IMR-90 (cell line): ENCODE results near the gene CDKN3. TPM values are rescaled to one million over a fixed set of nuclear protein-coding genes. Genes with fewer than 3 reads are reported as not detected.

Experiments used
- ATAC-seq: fragments of 200-7000 bp; cut with Tn5 transposase; 2 replicates; pipeline ENCODE4 v1.9.1; 2020; ENCODE audit warnings: low read depth, mild to moderate bottlenecking, moderate library complexity
- BruUV-seq: library from RNA; stranded (reverse); fragments of 400-500 nt; replicated peaks from 2 replicates; lab custom pipeline; 2021; lab: Mats Ljungman, UMichigan
- CTCF ChIA-PET: fragments of 300-600 bp; formaldehyde crosslinking; extraction: SDS; loops from one replicate; lab custom pipeline; 2021; ENCODE audit warnings: antibody characterized with exemption; lab: Yijun Ruan, JAX
- POLR2A ChIA-PET: fragments of 300-600 bp; sonication (Branson Sonifier 250); formaldehyde crosslinking; loops from one replicate; lab custom pipeline; 2022; ENCODE audit warnings: antibody characterized with exemption; ENCODE audit not compliant: unreplicated experiment; lab: Charles Lee
- DNase-seq: peaks from one replicate; pipeline ENCODE4 v3.0.0; 2013
- H2AFZ ChIP-seq: replicated peaks from 2 replicates; pipeline ENCODE3; 2013; ENCODE audit warnings: low read length, mild to moderate bottlenecking; ENCODE audit not compliant: poor library complexity
- H2AK5ac ChIP-seq: 2 replicates; pipeline ENCODE4 v1.6.1; 2013; ENCODE audit warnings: low read depth, low read length, inconsistent platforms
- H2AK9ac ChIP-seq: replicated peaks from 2 replicates; pipeline ENCODE3; 2013; ENCODE audit warnings: mild to moderate bottlenecking, low read depth, low read length, moderate library complexity; ENCODE audit not compliant: poor library complexity
- H2BK120ac ChIP-seq: 2 replicates; pipeline ENCODE4 v1.6.1; 2013; ENCODE audit warnings: low read depth, low read length, inconsistent platforms
- H2BK15ac ChIP-seq: 3 replicates; pipeline ENCODE4 v1.6.1; 2013; ENCODE audit warnings: low read depth, low read length, inconsistent platforms
- H2BK20ac ChIP-seq: 2 replicates; pipeline ENCODE4 v1.6.1; 2013; ENCODE audit warnings: low read depth, mild to moderate bottlenecking, inconsistent platforms, low read length, moderate library complexity
- H2BK5ac ChIP-seq: 2 replicates; pipeline ENCODE4 v1.6.1; 2013; ENCODE audit warnings: mild to moderate bottlenecking, low read depth, low read length, inconsistent platforms; ENCODE audit not compliant: poor library complexity, severe bottlenecking
- H3K14ac ChIP-seq: replicated peaks from 2 replicates; pipeline ENCODE4 v1.6.1; 2013; ENCODE audit warnings: low read depth, low read length, inconsistent platforms
- H3K18ac ChIP-seq: 2 replicates; pipeline ENCODE4 v1.6.1; 2013; ENCODE audit warnings: low read depth, low read length, control low read depth
- H3K23ac ChIP-seq: 2 replicates; pipeline ENCODE4 v1.6.1; 2013; ENCODE audit warnings: low read depth, low read length, inconsistent platforms
- H3K27ac ChIP-seq: 2 replicates; pipeline ENCODE4 v1.5.1; 2013; ENCODE audit warnings: mild to moderate bottlenecking, control low read depth, low read length; ENCODE audit not compliant: insufficient read depth
- H3K27me3 ChIP-seq: 2 replicates; pipeline ENCODE4 v1.6.1; 2013; ENCODE audit warnings: low read length; ENCODE audit not compliant: control insufficient read depth, insufficient read depth
- H3K36me3 ChIP-seq: 2 replicates; pipeline ENCODE4 v1.6.1; 2013; ENCODE audit warnings: low read length, mixed read lengths; ENCODE audit not compliant: control insufficient read depth, insufficient read depth
- H3K4ac ChIP-seq: 2 replicates; pipeline ENCODE4 v1.6.1; 2013; ENCODE audit warnings: low read depth, low read length, inconsistent platforms
- H3K4me1 ChIP-seq: 2 replicates; pipeline ENCODE4 v1.6.1; 2013; ENCODE audit warnings: low read length, mixed read lengths; ENCODE audit not compliant: control insufficient read depth, insufficient read depth
- H3K4me2 ChIP-seq: 2 replicates; pipeline ENCODE4 v1.6.1; 2013; ENCODE audit warnings: low read depth, mild to moderate bottlenecking, control low read depth, low read length, moderate library complexity
- H3K4me3 ChIP-seq: 2 replicates; pipeline ENCODE4 v1.5.1; 2013; ENCODE audit warnings: low read depth, mild to moderate bottlenecking, control low read depth, low read length, moderate library complexity; ENCODE audit not compliant: insufficient read depth
- H3K56ac ChIP-seq: 2 replicates; pipeline ENCODE4 v1.6.1; 2013; ENCODE audit warnings: low read length, inconsistent platforms; ENCODE audit not compliant: insufficient read depth; ENCODE audit errors: extremely low read depth
- H3K79me1 ChIP-seq, 2 experiments: 2 replicates each; pipeline ENCODE4 v1.6.1; 2013; ENCODE audit warnings: low read length in 2 of 2, inconsistent platforms in 1 of 2, low read depth in 1 of 2
- H3K9ac ChIP-seq: 2 replicates; pipeline ENCODE4 v1.6.1; 2013; ENCODE audit warnings: low read depth, low read length, control low read depth
- H3K9me1 ChIP-seq: 2 replicates; pipeline ENCODE4 v1.6.1; 2013; ENCODE audit warnings: low read length, inconsistent platforms; ENCODE audit not compliant: insufficient read depth
- H3K9me3 ChIP-seq: 2 replicates; pipeline ENCODE4 v1.6.1; 2013; ENCODE audit warnings: low read length; ENCODE audit not compliant: control insufficient read depth, insufficient read depth
- H4K20me1 ChIP-seq: 2 replicates; pipeline ENCODE4 v1.6.1; 2013; ENCODE audit warnings: low read length, inconsistent platforms; ENCODE audit not compliant: insufficient read depth
- H4K5ac ChIP-seq: 2 replicates; pipeline ENCODE4 v1.6.1; 2013; ENCODE audit warnings: mild to moderate bottlenecking, low read depth, low read length, control low read depth
- H4K8ac ChIP-seq, 2 experiments: 2 replicates each; pipeline ENCODE4 v1.6.1; 2013; ENCODE audit warnings: low read depth in 2 of 2, low read length in 2 of 2, control low read depth in 1 of 2, inconsistent platforms in 1 of 2
- H4K91ac ChIP-seq: 2 replicates; pipeline ENCODE4 v1.6.1; 2013; ENCODE audit warnings: low read depth, low read length, inconsistent platforms; ENCODE audit not compliant: insufficient read depth
- BHLHE40 ChIP-seq: fragments of 150-350 bp; IDR thresholded peaks from 2 replicates; pipeline ENCODE4 v1.6.1; 2016; ENCODE audit warnings: mild to moderate bottlenecking, low read depth, low read length
- CEBPB ChIP-seq: IDR thresholded peaks from 2 replicates; pipeline ENCODE4 v1.6.1; 2012; ENCODE audit warnings: low read depth, low read length, improper control_type of control experiment
- CHD1 ChIP-seq: IDR thresholded peaks from 2 replicates; pipeline ENCODE4 v1.6.1; 2012; ENCODE audit warnings: low read depth, low read length, improper control_type of control experiment
- ELK1 ChIP-seq: fragments of 150-350 bp; IDR thresholded peaks from 2 replicates; pipeline ENCODE4 v1.6.1; 2016; ENCODE audit warnings: low read depth, mild to moderate bottlenecking, low read length, moderate library complexity, borderline replicate concordance
- FOS ChIP-seq: fragments of 150-350 bp; IDR thresholded peaks from 2 replicates; pipeline ENCODE4 v1.6.1; 2016; ENCODE audit warnings: low read depth, low read length
- MAFK ChIP-seq: IDR thresholded peaks from 2 replicates; pipeline ENCODE4 v1.6.1; 2012; ENCODE audit warnings: low read depth, low read length, improper control_type of control experiment
- MAZ ChIP-seq: IDR thresholded peaks from 2 replicates; pipeline ENCODE4 v1.6.1; 2012; ENCODE audit warnings: low read depth, mild to moderate bottlenecking, low read length, improper control_type of control experiment, moderate library complexity, borderline replicate concordance
- MXI1 ChIP-seq: IDR thresholded peaks from 2 replicates; pipeline ENCODE4 v1.6.1; 2012; ENCODE audit warnings: low read depth, mild to moderate bottlenecking, low read length, moderate library complexity, borderline replicate concordance
- NFE2L2 ChIP-seq: fragments of 150-350 bp; IDR thresholded peaks from 2 replicates; pipeline ENCODE4 v1.6.1; 2016; ENCODE audit warnings: low read depth, mild to moderate bottlenecking, low read length
- POLR2A ChIP-seq: IDR thresholded peaks from 2 replicates; pipeline ENCODE4 v1.6.1; 2012; ENCODE audit warnings: mild to moderate bottlenecking, low read depth, low read length
- RAD21 ChIP-seq: IDR thresholded peaks from 2 replicates; pipeline ENCODE4 v1.6.1; 2012; ENCODE audit warnings: low read length, improper control_type of control experiment
- RCOR1 ChIP-seq: IDR thresholded peaks from 2 replicates; pipeline ENCODE4 v1.6.1; 2012; ENCODE audit warnings: mild to moderate bottlenecking, low read length, improper control_type of control experiment; ENCODE audit not compliant: insufficient replicate concordance
- RFX5 ChIP-seq: IDR thresholded peaks from 2 replicates; pipeline ENCODE4 v1.8.0; 2012; ENCODE audit warnings: low read depth, mild to moderate bottlenecking, low read length, moderate library complexity
- SMC3 ChIP-seq: fragments of 150-350 bp; IDR thresholded peaks from 2 replicates; pipeline ENCODE4 v1.6.1; 2016; ENCODE audit warnings: low read depth, mild to moderate bottlenecking, antibody characterized with exemption, low read length, moderate library complexity
- WGBS, 2 experiments: methylation state at CpG; one replicate each; pipeline versions ENCODE4 v1.1.5 to v1.1.7; 2013; ENCODE audit warnings: missing lambda C conversion rate in 2 of 2; ENCODE audit not compliant: insufficient read length in 1 of 2; ENCODE audit errors: extremely low coverage in 2 of 2; 5-methylcytosine and 5-hydroxymethylcytosine counted together
- dilution Hi-C: fragments of 300-500 bp; cut with HindIII; formaldehyde crosslinking; loops from one replicate; pipeline ENCODE4 v1.14.3; 2018; ENCODE audit warnings: low sequenced_read_pairs; ENCODE audit not compliant: unreplicated experiment
- in situ Hi-C: fragments of 300-500 bp; cut with MboI; formaldehyde crosslinking; loops from 3 replicates; pipeline ENCODE4 v1.14.3; 2019; ENCODE audit warnings: low sequenced_read_pairs, inconsistent platforms, mixed read lengths
- intact Hi-C: fragments of 100-400 bp; cut with micrococcal nuclease; formaldehyde crosslinking; loops from 2 replicates; pipeline ENCODE4 v1.10.0; 2022
- polyA plus RNA-seq, 3 experiments: library from polyadenylated mRNA; depleted of rRNA; stranded (reverse); fragments of >200 nt; gene quantifications; 2 replicates each; pipeline ENCODE4 v1.2.3, GENCODE V29; 2012; ENCODE audit warnings: low replicate concordance in 1 of 3
- total RNA-seq: library from RNA; depleted of rRNA; stranded (reverse); fragments of >200 nt; gene quantifications from 2 replicates; pipeline ENCODE4 v1.2.3, GENCODE V29; 2012
- TF ChIP-seq, protein P1 (sequence below): fragments of 150-350 bp; IDR thresholded peaks from 2 replicates; pipeline ENCODE4 v1.6.1; 2017; ENCODE audit warnings: mild to moderate bottlenecking, antibody characterized with exemption, low read length, low read depth
- TF ChIP-seq, protein P2 (sequence below): conservative IDR thresholded peaks from 2 replicates; pipeline ENCODE4 v1.5.1; 2012; ENCODE audit warnings: mild to moderate bottlenecking, low read depth, low read length, improper control_type of control experiment

Gene CDKN3
- total and polyA plus RNA-seq, 2 of the 4 experiments (the other 2 are of a cell fraction), result 38.9 to 48.9 TPM

GRCh38 chr14:54425068-54425467, 28.3 kb downstream of the CDKN3 start:
- no peak overlapping the region for H2BK5ac ChIP-seq
- H4K8ac ChIP-seq, result no peak overlapping the region
- H2BK120ac ChIP-seq, result no peak overlapping the region
- H2AK5ac ChIP-seq, result no peak overlapping the region
- no peak overlapping the region for H3K18ac ChIP-seq
- in situ Hi-C loops (no loop called here), intact Hi-C loops (no loop called here), dilution Hi-C loops (no loop called here)
- H3K4me1 ChIP-seq, result no peaks in the 10 kb centered on the region
- no peak overlapping the region for H3K4me3 ChIP-seq
- H3K4me2 ChIP-seq, result no peak overlapping the region
- H3K27me3 ChIP-seq, result no peaks in the 10 kb centered on the region
- H3K56ac ChIP-seq, result no peak overlapping the region
- no peak overlapping the region for H2BK15ac ChIP-seq
- BruUV-seq, result no TSS peak
- H2AK9ac ChIP-seq, result no peak overlapping the region
- no peak overlapping the region for H4K91ac ChIP-seq
- H3K79me1 ChIP-seq, result peaks cover 25% of the 10 kb centered on the region in 2 experiments
- no peak overlapping the region for H2AFZ ChIP-seq
- H3K9ac ChIP-seq, result no peak overlapping the region
- no peak overlapping the region for H2BK20ac ChIP-seq
- DNase-seq, result no peak
- H4K20me1 ChIP-seq, result peaks cover 3% of the 10 kb centered on the region; the same call in 1 of the 2 replicates
- peaks cover 16% of the 10 kb centered on the region for H3K36me3 ChIP-seq
- H3K9me1 ChIP-seq, result no peaks in the 10 kb centered on the region; the same call in 1 of the 2 replicates
- no peak overlapping the region for H4K5ac ChIP-seq
- ATAC-seq, result no peak
- CTCF ChIA-PET, result no interaction called here
- POLR2A ChIA-PET, result no interaction called here
- no peak overlapping the region for H3K27ac ChIP-seq
- no peak overlapping the region for H3K23ac ChIP-seq
- no peak overlapping the region for H3K14ac ChIP-seq
- no CpG with 5 or more reads among the region's 2 CpGs for WGBS, 2 experiments
- no peaks in the 10 kb centered on the region for H3K9me3 ChIP-seq
- no peak overlapping the region for H3K4ac ChIP-seq
- no peak for TF ChIP-seq NFE2L2
- TF ChIP-seq, protein P1, sequence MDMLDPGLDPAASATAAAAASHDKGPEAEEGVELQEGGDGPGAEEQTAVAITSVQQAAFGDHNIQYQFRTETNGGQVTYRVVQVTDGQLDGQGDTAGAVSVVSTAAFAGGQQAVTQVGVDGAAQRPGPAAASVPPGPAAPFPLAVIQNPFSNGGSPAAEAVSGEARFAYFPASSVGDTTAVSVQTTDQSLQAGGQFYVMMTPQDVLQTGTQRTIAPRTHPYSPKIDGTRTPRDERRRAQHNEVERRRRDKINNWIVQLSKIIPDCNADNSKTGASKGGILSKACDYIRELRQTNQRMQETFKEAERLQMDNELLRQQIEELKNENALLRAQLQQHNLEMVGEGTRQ, result no peak
- no peak for TF ChIP-seq RCOR1
- TF ChIP-seq RAD21, result no peak
- TF ChIP-seq CHD1, result no peak
- no peak for TF ChIP-seq SMC3
- no peak for TF ChIP-seq RFX5
- TF ChIP-seq, protein P2, sequence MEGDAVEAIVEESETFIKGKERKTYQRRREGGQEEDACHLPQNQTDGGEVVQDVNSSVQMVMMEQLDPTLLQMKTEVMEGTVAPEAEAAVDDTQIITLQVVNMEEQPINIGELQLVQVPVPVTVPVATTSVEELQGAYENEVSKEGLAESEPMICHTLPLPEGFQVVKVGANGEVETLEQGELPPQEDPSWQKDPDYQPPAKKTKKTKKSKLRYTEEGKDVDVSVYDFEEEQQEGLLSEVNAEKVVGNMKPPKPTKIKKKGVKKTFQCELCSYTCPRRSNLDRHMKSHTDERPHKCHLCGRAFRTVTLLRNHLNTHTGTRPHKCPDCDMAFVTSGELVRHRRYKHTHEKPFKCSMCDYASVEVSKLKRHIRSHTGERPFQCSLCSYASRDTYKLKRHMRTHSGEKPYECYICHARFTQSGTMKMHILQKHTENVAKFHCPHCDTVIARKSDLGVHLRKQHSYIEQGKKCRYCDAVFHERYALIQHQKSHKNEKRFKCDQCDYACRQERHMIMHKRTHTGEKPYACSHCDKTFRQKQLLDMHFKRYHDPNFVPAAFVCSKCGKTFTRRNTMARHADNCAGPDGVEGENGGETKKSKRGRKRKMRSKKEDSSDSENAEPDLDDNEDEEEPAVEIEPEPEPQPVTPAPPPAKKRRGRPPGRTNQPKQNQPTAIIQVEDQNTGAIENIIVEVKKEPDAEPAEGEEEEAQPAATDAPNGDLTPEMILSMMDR, result no peak
- TF ChIP-seq BHLHE40, result no peak
- TF ChIP-seq FOS, result no peak
- no peak for TF ChIP-seq MAFK
- no peak for TF ChIP-seq POLR2A
- TF ChIP-seq MAZ, result no peak
- no peak for TF ChIP-seq CEBPB
- no peak for TF ChIP-seq ELK1
- TF ChIP-seq MXI1, result no peak
